GM21381 (cell line): ENCODE measurements around the gene COX5B.
"Not testable (repeated sequence)": the region's sequence is repeated elsewhere in the genome, so short reads cannot be mapped to it uniquely, and the experiment has no call there.

ENCODE experiments used
- ATAC-seq: cut with Tn5 transposase; IDR thresholded peaks from one replicate; pipeline ENCODE4 v1.9.1; 2021; ENCODE audit warnings: mild to moderate bottlenecking, moderate library complexity; ENCODE audit not compliant: unreplicated experiment

COX5B gene

GRCh38 chr2:97672606-97673140 is 26.8 kb downstream of the COX5B start:
- not testable (repeated sequence) for ATAC-seq

- ATAC-seq = no peak
These were observed 27.5 kb downstream of the COX5B start for GRCh38 chr2:97673182-97673914.

- no peak for ATAC-seq
These were observed 28.0 kb downstream of the COX5B start for GRCh38 chr2:97673915-97674283.

GRCh38 chr2:97675430-97676113 is 29.7 kb downstream of the COX5B start:
- no peak for ATAC-seq

- ATAC-seq = no peak
These were observed 30.8 kb downstream of the COX5B start for GRCh38 chr2:97676620-97677019.

GRCh38 chr2:97677480-97677879 is 31.6 kb downstream of the COX5B start:
- no peak for ATAC-seq

GRCh38 chr2:97678298-97678697 is 32.4 kb downstream of the COX5B start:
- ATAC-seq = no peak

- ATAC-seq = not testable (repeated sequence)
These were observed 41.4 kb downstream of the COX5B start for GRCh38 chr2:97687235-97687634.

GRCh38 chr2:97688062-97688827 is 42.4 kb downstream of the COX5B start:
- no peak for ATAC-seq

GRCh38 chr2:97691166-97691565 is 45.3 kb downstream of the COX5B start:
- no peak for ATAC-seq

GRCh38 chr2:97693476-97693875 is 47.6 kb downstream of the COX5B start:
- ATAC-seq = no peak

GRCh38 chr2:97695744-97696143 is 49.9 kb downstream of the COX5B start:
- no peak for ATAC-seq

GRCh38 chr2:97697252-97698235 is 51.7 kb downstream of the COX5B start:
- ATAC-seq = peak; percentile 81
